Central memory CD4-positive, alpha-beta T cell (primary cell): Measurements from ENCODE around the gene UTP18.
"Not testable (repeated sequence)": the region's sequence is repeated elsewhere in the genome, so short reads cannot be mapped to it uniquely, and the experiment has no call there.

Experiments
- DNase-seq: peaks from one replicate; pipeline ENCODE4 v3.0.0; 2022

UTP18 gene

DNA sequence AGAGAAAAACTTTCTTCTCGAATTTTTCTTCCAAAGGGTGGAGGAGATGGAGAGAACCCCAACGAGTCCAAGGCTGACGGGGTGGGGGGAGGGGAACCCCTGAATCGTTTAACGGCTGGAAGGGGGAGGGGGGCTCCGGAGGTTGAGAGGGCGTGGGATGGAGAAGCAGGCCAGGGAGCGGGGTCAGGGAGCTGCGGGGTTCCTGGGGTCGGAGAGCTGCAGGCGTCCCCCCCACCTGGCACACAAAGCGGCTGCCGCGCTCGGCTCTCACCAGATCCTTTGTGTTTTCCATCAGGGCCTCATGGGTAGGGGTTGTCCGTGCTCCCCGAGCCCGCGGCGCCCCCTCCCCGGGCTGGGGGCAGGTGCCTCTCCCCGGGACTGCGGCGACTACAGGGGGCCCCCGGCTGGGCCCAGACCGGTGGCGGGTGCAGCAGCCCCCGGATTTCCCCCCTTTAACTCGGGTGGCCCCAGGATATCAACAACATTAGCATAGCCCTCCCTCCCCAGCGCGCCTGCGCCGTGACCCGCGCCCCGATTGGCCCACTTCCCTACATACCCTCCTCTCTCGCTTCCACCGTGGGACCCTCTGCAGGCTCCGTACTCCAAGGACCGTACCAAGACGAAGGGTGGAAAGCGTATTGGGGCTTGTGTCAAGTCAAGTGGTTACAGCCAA, 646 bp upstream of the UTP18 start, which contains the start of gene MBTD1:
TSS of gene MBTD1 (minus strand) at position 486 of the 673 bp plus-strand sequence. CDS start 34,888 bp downstream, outside the sequence.
- DNase-seq: peak; percentile 96

DNA sequence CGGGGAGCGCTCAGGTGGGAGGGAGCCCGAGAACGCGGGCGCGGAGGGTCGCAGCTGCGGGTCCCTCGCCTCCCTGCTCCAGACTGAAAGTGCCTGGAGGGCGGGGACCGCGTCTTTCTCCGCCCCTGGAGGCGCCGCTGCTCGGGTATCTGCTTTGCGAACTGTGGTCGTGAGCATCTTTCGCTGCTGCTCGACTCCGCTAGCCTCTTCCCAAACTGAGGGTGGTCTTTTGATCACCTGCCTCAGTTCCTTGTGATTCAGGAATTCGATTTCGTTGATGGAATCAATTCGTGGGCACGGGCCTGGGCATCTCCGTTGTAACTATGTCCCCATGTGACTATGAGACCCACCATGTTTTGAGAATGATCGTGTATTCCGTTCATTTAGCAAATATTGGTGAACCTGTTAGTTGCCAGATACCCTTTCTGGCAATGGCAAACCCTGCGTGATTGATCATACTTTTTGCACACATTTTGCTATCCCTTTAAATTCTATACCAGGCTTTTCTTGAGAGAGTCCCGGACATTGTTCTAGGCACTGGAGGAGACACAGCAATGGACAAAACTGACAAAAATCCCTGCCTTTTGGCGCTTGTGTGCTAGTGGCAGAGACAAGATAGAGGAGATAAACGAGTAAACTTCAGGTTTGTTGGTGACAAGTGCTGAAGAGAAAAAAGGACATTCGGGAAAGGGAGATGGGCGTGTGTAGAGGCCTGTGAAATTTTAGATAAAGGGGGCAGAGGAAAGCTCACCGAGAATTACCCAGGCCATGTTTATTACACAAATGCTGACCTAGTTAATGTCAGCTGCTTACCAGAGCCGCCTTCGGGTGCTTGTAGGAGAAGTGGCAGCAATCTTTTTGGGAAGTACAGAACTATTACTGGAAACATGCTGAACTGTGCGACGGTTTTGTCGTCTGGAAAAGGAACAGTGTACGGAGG, 948 bp downstream of the UTP18 start:
- DNase-seq: no peak

GRCh38 chr17:51263006-51263405, 2.7 kb downstream of the UTP18 start:
- DNase-seq: no peak

- not testable (repeated sequence) for DNase-seq
These were observed 4.1 kb downstream of the UTP18 start for GRCh38 chr17:51264466-51264865.

- DNase-seq: no peak
These were observed 9.6 kb downstream of the UTP18 start for GRCh38 chr17:51269991-51270390.

DNA sequence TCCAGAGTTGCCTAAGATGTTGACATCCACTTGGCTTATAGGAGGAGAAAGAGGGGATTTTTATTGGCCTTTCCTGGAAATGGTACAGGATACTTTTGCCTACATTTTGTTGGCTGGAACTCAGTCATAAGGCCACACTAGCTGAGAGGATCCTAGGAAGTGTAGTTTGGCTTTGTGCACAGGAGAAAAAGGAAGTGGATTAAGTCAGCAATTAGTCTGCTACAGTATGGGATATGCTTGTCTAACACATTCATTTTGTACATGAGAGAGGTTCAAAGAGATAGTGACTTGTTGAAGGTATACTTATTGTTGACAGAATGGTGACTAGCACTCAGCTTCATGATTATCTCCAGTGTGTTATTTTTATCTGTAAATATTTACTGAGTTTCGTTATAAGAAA, 10.3 kb downstream of the UTP18 start:
- no peak for DNase-seq

- DNase-seq: no peak
These were observed 12.5 kb downstream of the UTP18 start for GRCh38 chr17:51272812-51273211.

DNA sequence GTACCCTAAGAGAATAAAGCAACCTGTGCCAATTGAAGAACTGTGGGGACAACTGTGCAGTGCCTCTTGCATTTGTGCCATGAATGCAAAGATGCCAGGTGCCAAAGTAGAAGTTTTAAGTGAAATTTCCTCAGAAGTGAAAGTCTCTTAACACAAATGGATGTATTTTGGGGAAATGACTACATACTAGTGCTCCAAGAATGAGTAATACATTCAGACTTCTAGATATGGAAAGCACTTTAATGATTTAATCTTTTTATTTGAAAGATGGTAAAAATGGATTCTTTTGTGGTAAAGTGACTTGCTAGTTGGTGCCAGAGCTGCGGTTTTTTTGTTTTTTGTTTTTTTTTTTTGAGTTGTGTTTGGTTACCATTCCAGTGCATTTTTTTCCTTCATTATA, 15.0 kb downstream of the UTP18 start:
- no peak for DNase-seq

GRCh38 chr17:51279183-51279582, 18.8 kb downstream of the UTP18 start:
- no peak for DNase-seq

DNA sequence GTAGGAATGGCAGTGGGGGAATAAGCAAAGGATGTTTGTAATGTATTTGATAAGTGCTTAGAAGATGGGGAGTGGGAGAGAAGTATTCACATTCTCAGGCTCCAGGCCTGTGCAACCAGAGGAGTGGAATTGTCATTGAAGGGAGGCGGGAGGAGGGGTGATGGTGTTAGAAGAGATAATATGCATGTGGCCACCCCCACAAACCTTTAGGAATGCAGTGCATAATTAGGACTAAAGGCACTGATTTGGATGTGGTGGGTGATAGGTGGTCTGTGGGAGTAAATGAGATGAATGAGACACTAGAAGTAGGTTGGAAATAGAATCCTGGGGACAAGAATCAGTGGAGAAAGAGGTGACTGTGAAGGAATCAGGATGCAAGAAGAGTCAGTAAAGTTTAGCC, 27.1 kb downstream of the UTP18 start:
- DNase-seq: no peak

GRCh38 chr17:51289696-51290111, 29.4 kb downstream of the UTP18 start:
- no peak for DNase-seq

GRCh38 chr17:51294338-51294737, 34.0 kb downstream of the UTP18 start:
- not testable (repeated sequence) for DNase-seq

DNA sequence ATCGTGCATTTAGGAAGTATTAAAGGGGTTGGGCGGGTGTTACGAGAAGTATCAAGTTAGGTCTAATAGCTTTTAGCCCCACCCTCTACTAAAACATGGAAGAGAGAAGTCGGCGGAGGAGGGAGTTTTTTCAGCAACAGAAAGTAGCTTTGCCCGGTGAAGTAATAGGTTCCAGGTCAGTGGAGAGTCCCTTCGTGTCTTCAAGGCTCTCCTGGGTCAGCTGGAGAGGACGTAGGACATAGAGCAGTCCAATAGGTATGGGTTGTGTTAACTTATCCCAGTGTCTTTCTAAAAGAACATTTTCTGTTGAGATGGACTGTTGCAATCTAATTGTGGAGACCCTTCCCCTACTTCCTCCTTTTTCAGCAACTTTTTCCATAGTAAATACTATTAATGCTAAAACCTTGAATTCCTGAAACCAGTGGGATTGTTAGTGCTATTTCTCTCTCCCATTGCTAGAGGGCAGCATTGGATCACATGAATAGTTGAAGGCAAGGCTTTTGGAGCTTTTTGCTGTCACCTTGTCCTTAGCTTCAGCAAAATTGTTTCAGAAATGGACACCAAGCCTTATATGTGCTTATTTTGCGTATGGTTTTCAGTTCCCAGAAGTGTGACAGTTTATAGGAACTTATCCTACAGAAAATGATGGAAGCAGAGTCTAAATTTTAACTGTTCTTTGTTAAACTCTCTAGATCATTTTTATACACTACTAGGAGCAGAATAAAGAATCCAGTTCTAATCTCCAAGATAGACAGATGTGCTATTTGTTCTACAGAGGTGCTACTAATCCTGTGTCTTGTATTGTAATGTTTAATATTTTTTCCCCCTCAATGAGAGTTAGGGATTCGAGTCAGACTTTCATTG, 38.4 kb downstream of the UTP18 start:
- no peak for DNase-seq

DNA sequence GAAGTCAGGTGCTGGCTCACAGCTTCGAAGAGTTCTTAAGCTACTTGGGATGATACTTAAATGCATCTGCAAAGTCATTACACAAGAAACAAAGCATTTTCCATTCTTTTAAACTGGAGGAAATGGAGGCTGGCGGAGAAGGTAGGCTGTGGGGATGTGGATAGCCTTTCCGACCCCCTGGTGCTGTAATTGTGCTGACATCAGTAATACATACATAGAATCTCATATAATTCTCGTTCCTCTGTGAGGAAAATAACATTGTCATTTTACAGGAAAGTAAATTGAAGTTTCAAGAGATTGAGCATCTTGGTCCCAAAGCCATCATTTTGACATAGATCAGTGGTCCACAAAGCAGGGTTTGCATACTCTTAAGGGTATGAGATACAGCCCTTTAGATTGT, 39.5 kb downstream of the UTP18 start:
- DNase-seq: no peak

- DNase-seq: no peak
These were observed 44.8 kb downstream of the UTP18 start for GRCh38 chr17:51305182-51305581.

GRCh38 chr17:51312003-51312402, 51.7 kb downstream of the UTP18 start:
- DNase-seq: not testable (repeated sequence)

GRCh38 chr17:51319186-51319585, 58.8 kb downstream of the UTP18 start:
- no peak for DNase-seq

GRCh38 chr17:51322390-51323029, 62.2 kb downstream of the UTP18 start:
- DNase-seq: no peak

DNA sequence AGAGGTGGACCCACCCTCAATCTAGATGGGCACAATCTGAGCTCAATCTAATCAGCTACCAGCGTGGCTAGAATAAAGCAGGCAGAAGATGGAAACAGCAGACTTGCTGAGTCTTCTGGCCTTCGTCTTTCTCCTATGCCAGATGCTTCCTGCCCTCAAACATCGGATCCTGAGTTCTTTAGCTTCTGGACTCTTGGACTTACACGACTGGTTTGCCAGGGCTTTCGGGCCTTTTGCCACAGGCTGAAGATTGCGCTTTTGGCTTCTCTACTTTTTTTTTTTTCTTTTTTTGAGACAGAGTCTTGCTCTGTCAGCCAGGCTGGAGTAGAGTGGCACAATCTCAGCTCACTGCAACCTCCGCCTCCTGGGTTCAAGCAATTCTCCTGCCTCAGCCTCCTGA, 65.1 kb downstream of the UTP18 start:
- DNase-seq: no peak

GRCh38 chr17:51330861-51331503, 70.6 kb downstream of the UTP18 start:
- not testable (repeated sequence) for DNase-seq

GRCh38 chr17:51335006-51335590, 74.8 kb downstream of the UTP18 start:
- DNase-seq: no peak
